HEK293 (cell line): ENCODE results near the gene NDST3.

Source experiments
- CTCF ChIP-seq: fragments of 450-650 bp; formaldehyde crosslinking; IDR thresholded peaks from 2 replicates; pipeline ENCODE4 v1.5.1; 2016; ENCODE audit warnings: missing biosample characterization, missing genetic modification characterization
- GLI4 ChIP-seq: fragments of 450-650 bp; formaldehyde crosslinking; IDR thresholded peaks from 2 replicates; pipeline ENCODE4 v1.5.1; 2016; ENCODE audit warnings: missing biosample characterization, missing genetic modification characterization
- HOXA7 ChIP-seq: sonication (generic); formaldehyde crosslinking; IDR thresholded peaks from 2 replicates; pipeline ENCODE4 v1.8.1; 2022; ENCODE audit warnings: missing genetic modification reagents, borderline replicate concordance
- ZBTB20 ChIP-seq: fragments of 450-650 bp; formaldehyde crosslinking; IDR thresholded peaks from 2 replicates; pipeline ENCODE4 v1.5.1; 2016; ENCODE audit warnings: missing biosample characterization, missing genetic modification characterization
- ZBTB7A ChIP-seq: fragments of 450-650 bp; formaldehyde crosslinking; IDR thresholded peaks from 2 replicates; pipeline ENCODE4 v1.5.1; 2016; ENCODE audit warnings: low read depth, missing biosample characterization, missing genetic modification characterization
- ZBTB8A ChIP-seq: fragments of 450-650 bp; formaldehyde crosslinking; IDR thresholded peaks from 2 replicates; pipeline ENCODE4 v1.5.1; 2016; ENCODE audit warnings: missing biosample characterization, missing genetic modification characterization
- ZNF146 ChIP-seq: fragments of 450-650 bp; formaldehyde crosslinking; IDR thresholded peaks from 2 replicates; pipeline ENCODE4 v1.5.1; 2016; ENCODE audit warnings: missing biosample characterization, missing genetic modification characterization
- ZNF341 ChIP-seq: fragments of 450-650 bp; formaldehyde crosslinking; IDR thresholded peaks from 2 replicates; pipeline ENCODE4; 2016; ENCODE audit warnings: low read depth, missing biosample characterization, missing genetic modification characterization
- ZNF404 ChIP-seq: fragments of 450-650 bp; formaldehyde crosslinking; IDR thresholded peaks from 2 replicates; pipeline ENCODE4 v1.5.1; 2017; ENCODE audit warnings: missing biosample characterization, missing genetic modification characterization
- ZNF555 ChIP-seq: fragments of 450-650 bp; formaldehyde crosslinking; conservative IDR thresholded peaks from 2 replicates; pipeline ENCODE4 v1.5.1; 2017; ENCODE audit warnings: missing biosample characterization, mild to moderate bottlenecking, missing genetic modification characterization, inconsistent platforms
- ZNF585B ChIP-seq: fragments of 450-650 bp; formaldehyde crosslinking; IDR thresholded peaks from 2 replicates; pipeline ENCODE4 v1.5.1; 2016; ENCODE audit warnings: missing biosample characterization, missing genetic modification characterization
- ZSCAN23 ChIP-seq: fragments of 450-650 bp; formaldehyde crosslinking; IDR thresholded peaks from 2 replicates; pipeline ENCODE4 v1.5.1; 2016; ENCODE audit warnings: missing biosample characterization, missing genetic modification characterization

- no peak for TF ChIP-seq CTCF (tag by site-specific recombination)
- TF ChIP-seq ZBTB20 (tag by site-specific recombination): no peak
- TF ChIP-seq GLI4 (tag by site-specific recombination): no peak
- TF ChIP-seq ZNF146: no peak
- TF ChIP-seq ZNF404 (tag by site-specific recombination): no peak
- no peak for TF ChIP-seq ZBTB8A
- TF ChIP-seq ZBTB7A (tag by site-specific recombination): no peak
- TF ChIP-seq HOXA7: no peak
- no peak for TF ChIP-seq ZNF585B (tag by site-specific recombination)
- TF ChIP-seq ZNF555 (tag by site-specific recombination): no peak
- no peak for TF ChIP-seq ZSCAN23 (tag by site-specific recombination)
- TF ChIP-seq ZNF341 (tag by site-specific recombination): no peak
Observed at GRCh38 chr4:118284169-118284568, 249.9 kb downstream of the NDST3 start.
